ENCODE data around the gene CRISP2. TPM values are rescaled to one million over a fixed set of nuclear protein-coding genes. Genes with fewer than 3 reads are reported as not detected.

Gene CRISP2
- total and polyA plus RNA-seq, 9 of the 15 experiments (the other 6 are each of a cell fraction or from before 2014, with no cell fraction given) = not detected

- TF ChIP-seq ZNF512 (tag; IDR thresholded peaks at IDR 0.05) (0 out of 2 replicates have a peak, but pooled peaks have one; percentile 15), PREB (CRISPR knock-in tag; IDR thresholded peaks at IDR 0.05) (no peak), SAFB2 (IDR thresholded peaks at IDR 0.05; ENCODE audit: borderline replicate concordance, low read depth, low read length, severe bottlenecking) (no peak), ZBTB2 (IDR thresholded peaks at IDR 0.05) (peak; percentile 77), KDM1A (IDR thresholded peaks at IDR 0.05) (peak; percentile 81 to 82), DPF2 (IDR thresholded peaks at IDR 0.05) (peak; percentile 84), KAT8 (IDR thresholded peaks at IDR 0.05; ENCODE audit: low read depth) (no peak), AFF1 (IDR thresholded peaks at IDR 0.05; ENCODE audit: low read depth in 1 of 2, partially characterized antibody in 2 of 2) (peak in 1 of 2 experiments; percentile 64), WHSC1 (IDR thresholded peaks at IDR 0.05; ENCODE audit: low read length) (no peak), CBFA2T3 (IDR thresholded peaks at IDR 0.05) (peak; percentile 63; the same call in 1 of the 2 replicates), TEAD2 (tag; IDR thresholded peaks at IDR 0.05) (no peak), TEAD4 (IDR thresholded peaks at IDR 0.05; ENCODE audit: low read length) (peak; percentile 47; the same call in 1 of the 2 replicates), TEAD4 (CRISPR knock-in tag; IDR thresholded peaks at IDR 0.05; ENCODE audit: borderline replicate concordance) (no peak), JUND (IDR thresholded peaks at IDR 0.05; ENCODE audit: borderline replicate concordance, low read depth, low read length) (peak; percentile 87), JUND (tag; IDR thresholded peaks at IDR 0.05; ENCODE audit: borderline replicate concordance, low read depth, low read length) (peak; percentile 52; the same call in 1 of the 3 replicates), EP300 (IDR thresholded peaks at IDR 0.05; ENCODE audit: low read length) (peak; percentile 34; the same call in 1 of the 2 replicates), RBM17 (IDR thresholded peaks at IDR 0.05; ENCODE audit: borderline replicate concordance, low read depth, low read length) (no peak), MIER1 (IDR thresholded peaks at IDR 0.05; ENCODE audit: low read depth) (0 out of 2 replicates have a peak, but pooled peaks have one; percentile 15), ZNF212 (CRISPR knock-in tag; IDR thresholded peaks at IDR 0.05) (no peak), LEF1 (IDR thresholded peaks at IDR 0.05) (peak; percentile 59; the same call in 1 of the 2 replicates)
Observed at GRCh38 chr6:49649988-49650387, 63.4 kb downstream of the CRISP2 start (continued).
